ENCODE measurements around the gene ADAMTSL1.

Gene ADAMTSL1

DNA sequence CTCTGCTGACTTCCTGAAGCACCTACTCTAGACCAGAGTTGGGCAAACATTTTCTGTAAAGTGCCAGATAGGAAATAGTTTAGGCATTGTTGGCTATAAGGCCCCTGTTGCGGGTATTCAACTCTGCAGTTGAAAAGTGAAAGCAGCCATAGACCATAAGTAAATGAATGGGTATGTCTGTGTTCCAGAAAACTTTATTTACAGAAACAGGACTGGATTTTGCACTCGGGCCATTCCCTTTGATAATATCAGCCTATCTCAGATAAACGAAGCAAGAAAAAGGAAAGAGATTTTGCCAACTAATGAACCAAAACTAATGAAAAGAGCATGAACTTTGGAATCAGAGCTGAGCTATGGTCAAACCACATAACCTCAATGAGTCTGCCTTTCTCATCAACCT, 374.7 kb downstream of the ADAMTSL1 start:
- TF ChIP-seq, protein P1, sequence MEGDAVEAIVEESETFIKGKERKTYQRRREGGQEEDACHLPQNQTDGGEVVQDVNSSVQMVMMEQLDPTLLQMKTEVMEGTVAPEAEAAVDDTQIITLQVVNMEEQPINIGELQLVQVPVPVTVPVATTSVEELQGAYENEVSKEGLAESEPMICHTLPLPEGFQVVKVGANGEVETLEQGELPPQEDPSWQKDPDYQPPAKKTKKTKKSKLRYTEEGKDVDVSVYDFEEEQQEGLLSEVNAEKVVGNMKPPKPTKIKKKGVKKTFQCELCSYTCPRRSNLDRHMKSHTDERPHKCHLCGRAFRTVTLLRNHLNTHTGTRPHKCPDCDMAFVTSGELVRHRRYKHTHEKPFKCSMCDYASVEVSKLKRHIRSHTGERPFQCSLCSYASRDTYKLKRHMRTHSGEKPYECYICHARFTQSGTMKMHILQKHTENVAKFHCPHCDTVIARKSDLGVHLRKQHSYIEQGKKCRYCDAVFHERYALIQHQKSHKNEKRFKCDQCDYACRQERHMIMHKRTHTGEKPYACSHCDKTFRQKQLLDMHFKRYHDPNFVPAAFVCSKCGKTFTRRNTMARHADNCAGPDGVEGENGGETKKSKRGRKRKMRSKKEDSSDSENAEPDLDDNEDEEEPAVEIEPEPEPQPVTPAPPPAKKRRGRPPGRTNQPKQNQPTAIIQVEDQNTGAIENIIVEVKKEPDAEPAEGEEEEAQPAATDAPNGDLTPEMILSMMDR (IDR thresholded peaks at IDR 0.05; ENCODE audit: low read depth, low read length, missing control alignments) = no peak
- H3K4me3 ChIP-seq (ENCODE audit: low read depth, low read length) = no peak overlapping the region
- in situ Hi-C loops (cut with HindIII; ENCODE audit: low sequenced_read_pairs) = no loop called here
- no peak for DNase-seq (ENCODE audit: low read depth)

GRCh38 chr9:18849270-18849669, 375.3 kb downstream of the ADAMTSL1 start:
- no peak for DNase-seq (ENCODE audit: low read depth)
- no peak overlapping the region for H3K4me3 ChIP-seq (ENCODE audit: low read depth, low read length)
- TF ChIP-seq, protein P1 (IDR thresholded peaks at IDR 0.05; ENCODE audit: low read depth, low read length, missing control alignments) = no peak
- in situ Hi-C loops (cut with HindIII; ENCODE audit: low sequenced_read_pairs) = no loop called here

GRCh38 chr9:18849890-18850677, 376.1 kb downstream of the ADAMTSL1 start:
- TF ChIP-seq, protein P1 (IDR thresholded peaks at IDR 0.05; ENCODE audit: low read depth, low read length, missing control alignments) = peak; percentile 1
- in situ Hi-C loops (cut with HindIII; ENCODE audit: low sequenced_read_pairs) = no loop called here

DNA sequence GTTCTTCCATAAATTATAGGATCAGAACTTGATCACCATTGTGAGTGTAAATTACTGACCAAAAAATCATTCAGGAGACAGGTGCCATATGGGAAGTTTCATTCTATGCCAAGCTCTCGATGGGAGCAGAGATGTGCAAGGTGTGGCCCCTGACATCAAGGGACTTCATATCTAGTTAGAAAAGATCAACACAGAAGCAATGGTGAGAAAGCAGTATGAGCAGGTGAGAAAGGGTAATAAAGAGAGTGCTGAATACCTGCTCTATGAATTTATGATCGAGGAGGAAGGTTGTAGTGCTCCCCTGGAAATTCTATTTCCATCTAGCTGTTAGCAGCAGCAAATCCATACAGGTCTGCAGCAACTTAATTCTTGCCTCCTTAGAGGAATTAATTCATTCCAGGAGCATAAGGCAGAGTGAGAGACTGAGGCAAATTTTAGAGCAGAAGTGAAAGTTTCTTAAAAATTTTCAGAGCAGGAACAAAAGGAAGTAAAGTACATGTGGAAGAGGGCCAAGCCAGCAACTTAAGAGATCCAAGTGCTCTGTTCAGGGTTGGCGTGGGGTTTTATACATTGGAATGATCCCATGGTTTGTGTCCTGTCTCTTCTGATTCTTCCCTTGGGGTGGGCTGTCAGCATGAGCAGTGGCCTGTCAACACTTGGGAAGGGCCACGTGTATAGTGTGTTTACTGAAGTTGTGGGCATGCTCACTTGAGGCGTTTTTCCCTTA, 377.3 kb downstream of the ADAMTSL1 start:
- DNase-seq (ENCODE audit: low read depth) = no peak
- TF ChIP-seq, protein P1 (IDR thresholded peaks at IDR 0.05; ENCODE audit: low read depth, low read length, missing control alignments) = no peak
- in situ Hi-C loops (cut with HindIII; ENCODE audit: low sequenced_read_pairs) = no loop called here
- H3K4me3 ChIP-seq (ENCODE audit: low read depth, low read length) = no peak overlapping the region

More at GRCh38 chr9:18849890-18850677, 376.1 kb downstream of the ADAMTSL1 start:
- no peak overlapping the region for H3K4me3 ChIP-seq (ENCODE audit: low read depth, low read length)
- no peak for DNase-seq (ENCODE audit: low read depth)

- no peak overlapping the region for H3K4me3 ChIP-seq (ENCODE audit: low read depth, low read length)
- TF ChIP-seq, protein P1 (IDR thresholded peaks at IDR 0.05; ENCODE audit: low read depth, low read length, missing control alignments) = no peak
- in situ Hi-C loops (cut with HindIII; ENCODE audit: low sequenced_read_pairs) = no loop called here
- DNase-seq (ENCODE audit: low read depth) = no peak
Observed at GRCh38 chr9:18855656-18856055, 381.7 kb downstream of the ADAMTSL1 start.

- TF ChIP-seq, protein P1 (IDR thresholded peaks at IDR 0.05; ENCODE audit: low read depth, low read length, missing control alignments) = no peak
- no peak for DNase-seq (ENCODE audit: low read depth)
- no peak overlapping the region for H3K4me3 ChIP-seq (ENCODE audit: low read depth, low read length)
- in situ Hi-C loops (cut with HindIII; ENCODE audit: low sequenced_read_pairs) = no loop called here
Observed at GRCh38 chr9:18857334-18857733, 383.4 kb downstream of the ADAMTSL1 start.
